C4-2B (cell line): Measurements from ENCODE around the gene MINDY2.

ENCODE experiments used
- H3K27ac ChIP-seq: fragments of 450-650 bp; 2 replicates; pipeline ENCODE4 v1.5.1; 2017
- CTCF ChIP-seq: fragments of 450-650 bp; conservative IDR thresholded peaks from 2 replicates; pipeline ENCODE4 v1.5.1; 2017; ENCODE audit warnings: mild to moderate bottlenecking
- ZFX ChIP-seq: fragments of 450-650 bp; IDR thresholded peaks from 2 replicates; pipeline ENCODE4 v1.6.1; 2017

Gene MINDY2

GRCh38 chr15:58736018-58736643 is 35.0 kb upstream of the MINDY2 start:
- TF ChIP-seq ZFX, result no peak
- no peak for TF ChIP-seq CTCF

GRCh38 chr15:58737298-58737697 is 33.8 kb upstream of the MINDY2 start:
- H3K27ac ChIP-seq, result no peak overlapping the region
- no peak for TF ChIP-seq ZFX
- TF ChIP-seq CTCF, result no peak

More at GRCh38 chr15:58736018-58736643, 35.0 kb upstream of the MINDY2 start:
- no peak overlapping the region for H3K27ac ChIP-seq

DNA sequence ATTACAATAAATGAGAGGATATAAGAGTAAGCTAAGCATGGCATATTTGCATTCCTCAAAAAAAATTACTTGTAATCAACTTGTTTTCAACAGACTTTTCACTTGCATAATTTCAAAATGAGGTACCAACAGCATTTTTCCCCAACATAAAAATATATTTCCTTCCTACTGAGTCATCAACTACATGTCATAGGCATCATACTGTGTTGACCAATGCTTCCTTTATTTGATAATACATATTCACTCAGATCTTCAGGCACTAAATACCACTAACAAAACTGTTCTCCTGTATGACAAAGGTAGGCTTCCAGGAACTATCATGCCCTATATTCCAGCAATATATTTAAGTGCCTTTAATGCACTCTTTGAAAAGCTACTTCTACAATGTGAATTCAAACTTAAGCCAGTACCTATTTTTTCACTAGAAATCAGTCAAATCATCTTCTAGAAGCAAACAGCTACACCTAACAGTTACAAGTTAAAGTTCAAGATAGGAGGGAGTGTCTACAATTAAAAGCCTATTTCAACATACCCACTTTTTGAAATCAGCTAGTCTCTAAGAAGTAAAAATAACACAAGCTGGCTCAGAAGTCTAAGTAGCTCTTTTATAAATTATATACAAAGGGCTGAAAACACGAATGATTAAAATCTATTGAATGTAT is 32.9 kb upstream of the MINDY2 start:
- no peak for TF ChIP-seq CTCF
- TF ChIP-seq ZFX, result no peak
- H3K27ac ChIP-seq, result no peak overlapping the region

- TF ChIP-seq CTCF (no peak), ZFX (no peak)
- H3K27ac ChIP-seq, result no peak overlapping the region
These were observed 30.7 kb upstream of the MINDY2 start for GRCh38 chr15:58740436-58740835.

DNA sequence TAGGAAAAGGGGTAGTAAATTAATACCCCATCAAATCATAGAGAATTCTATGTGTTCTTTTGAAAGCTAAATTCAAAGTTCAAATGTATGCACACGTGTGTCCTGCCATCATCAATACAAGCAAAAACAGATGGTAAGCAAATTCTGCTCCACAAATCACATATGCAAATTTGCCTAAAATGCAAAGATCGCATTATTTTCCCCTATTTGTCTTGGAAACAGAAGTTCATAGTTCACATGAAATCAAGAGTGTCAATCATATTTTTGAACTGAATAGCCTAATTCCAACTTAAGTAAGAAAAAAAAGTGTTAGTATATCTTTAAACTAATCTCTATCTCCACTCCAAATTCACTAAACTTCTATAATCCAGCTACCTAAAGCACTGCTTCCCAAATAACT is 30.1 kb upstream of the MINDY2 start:
- no peak overlapping the region for H3K27ac ChIP-seq
- no peak for TF ChIP-seq CTCF

DNA sequence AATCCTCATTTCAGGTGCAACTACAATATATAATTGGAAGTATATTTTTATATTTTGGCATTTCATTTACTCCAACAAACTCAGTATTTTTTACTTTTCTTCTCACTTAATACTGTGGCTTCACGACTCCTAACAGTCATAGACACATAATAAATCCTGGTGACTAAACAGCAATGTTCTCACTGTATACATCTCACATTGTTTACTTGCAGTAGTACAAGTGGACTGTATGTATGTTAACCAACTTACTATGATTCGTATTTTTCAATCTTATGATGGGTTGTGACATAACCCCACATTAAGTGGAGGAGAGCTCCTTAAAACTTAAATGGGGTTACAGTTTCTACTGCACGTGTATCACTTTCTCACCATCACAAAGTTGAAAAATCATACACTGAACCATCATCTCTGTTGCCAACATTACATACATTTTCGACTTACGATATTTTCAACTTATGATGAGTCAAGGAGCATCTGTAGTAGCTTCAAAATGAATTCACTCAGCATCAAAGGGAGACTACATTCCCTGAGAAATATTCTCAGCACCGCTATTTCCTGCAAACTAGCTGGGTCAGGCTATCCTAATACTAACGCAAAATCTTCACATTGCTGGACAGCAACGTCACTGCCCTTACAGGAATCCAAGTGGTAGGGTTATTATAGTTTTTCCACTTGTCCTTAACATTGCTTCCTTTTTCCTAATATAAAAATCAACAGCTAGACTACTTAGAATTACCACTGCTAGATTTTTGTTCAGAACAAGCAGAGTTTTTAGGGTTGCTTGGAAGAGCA is 28.9 kb upstream of the MINDY2 start:
- TF ChIP-seq CTCF (no peak), ZFX (no peak)

More for the DNA sequence above, 28.9 kb upstream of the MINDY2 start:
- H3K27ac ChIP-seq, result no peak overlapping the region
